Astrocyte (in vitro differentiated cells and primary cell): ENCODE data around the gene HEG1. TPM values are rescaled to one million over a fixed set of nuclear protein-coding genes. Genes with fewer than 3 reads are reported as not detected.

Experiments used
- DNase-seq: peaks from one replicate; pipeline ENCODE4 v3.0.0-alpha.2; 2010; ENCODE audit warnings: low read depth
- FAIRE-seq: peaks from 2 replicates; lab custom pipeline; 2011; peaks lifted over from hg19 to GRCh38; lab: Jason Lieb, UNC
- H2AFZ ChIP-seq: 2 replicates; pipeline ENCODE4 v1.6.0; 2012; ENCODE audit warnings: low read depth, low read length, inconsistent platforms
- H3K27ac ChIP-seq: 2 replicates; pipeline ENCODE4 v1.5.1; 2011; ENCODE audit warnings: low read depth, low read length, inconsistent platforms
- H3K27me3 ChIP-seq: 2 replicates; pipeline ENCODE4 v1.6.0; 2011; ENCODE audit warnings: low read length, inconsistent platforms; ENCODE audit not compliant: insufficient read depth
- H3K36me3 ChIP-seq: 2 replicates; pipeline ENCODE4 v1.5.1; 2011; ENCODE audit warnings: low read length, inconsistent platforms; ENCODE audit not compliant: insufficient read depth
- H3K4me1 ChIP-seq: 2 replicates; pipeline ENCODE4 v1.5.1; 2011; ENCODE audit warnings: low read length, inconsistent platforms; ENCODE audit not compliant: insufficient read depth
- H3K4me2 ChIP-seq: 2 replicates; pipeline ENCODE4 v1.6.0; 2012; ENCODE audit warnings: low read length, inconsistent platforms
- H3K4me3 ChIP-seq: 2 replicates; pipeline ENCODE4 v1.5.1; 2011; ENCODE audit warnings: low read depth, mild to moderate bottlenecking, low read length, inconsistent platforms; ENCODE audit not compliant: insufficient read depth
- H3K79me2 ChIP-seq: 2 replicates; pipeline ENCODE4 v1.6.0; 2012; ENCODE audit warnings: mild to moderate bottlenecking, low read length, inconsistent platforms; ENCODE audit not compliant: insufficient read depth
- H3K9ac ChIP-seq: 2 replicates; pipeline ENCODE4 v1.6.0; 2012; ENCODE audit warnings: mild to moderate bottlenecking, low read length, inconsistent platforms
- H3K9me3 ChIP-seq: 2 replicates; pipeline ENCODE4 v1.5.1; 2012; ENCODE audit warnings: low read depth, mild to moderate bottlenecking, low read length, inconsistent platforms; ENCODE audit not compliant: insufficient read depth
- H4K20me1 ChIP-seq: 2 replicates; pipeline ENCODE4 v1.6.0; 2012; ENCODE audit warnings: low read length, inconsistent platforms; ENCODE audit not compliant: insufficient read depth
- H3K27ac Mint-ChIP-seq: one replicate; pipeline ENCODE4 v1.8.0; 2021; ENCODE audit warnings: mild to moderate bottlenecking, mixed read lengths; ENCODE audit not compliant: unreplicated experiment
- H3K27me3 Mint-ChIP-seq: one replicate; pipeline ENCODE4 v1.8.0; 2021; ENCODE audit warnings: low read depth, mixed read lengths; ENCODE audit not compliant: unreplicated experiment
- H3K36me3 Mint-ChIP-seq: one replicate; pipeline ENCODE4 v1.8.0; 2021; ENCODE audit warnings: low read depth, mixed read lengths; ENCODE audit not compliant: unreplicated experiment
- H3K4me1 Mint-ChIP-seq: one replicate; pipeline ENCODE4 v1.8.0; 2021; ENCODE audit warnings: low read depth, mixed read lengths; ENCODE audit not compliant: unreplicated experiment
- H3K4me3 Mint-ChIP-seq: one replicate; pipeline ENCODE4 v1.8.0; 2021; ENCODE audit warnings: mild to moderate bottlenecking, moderate library complexity, mixed read lengths; ENCODE audit not compliant: unreplicated experiment
- H3K9me3 Mint-ChIP-seq: one replicate; pipeline ENCODE4 v1.8.0; 2021; ENCODE audit warnings: mild to moderate bottlenecking, mixed read lengths; ENCODE audit not compliant: unreplicated experiment
- CTCF ChIP-seq: IDR thresholded peaks from 2 replicates; pipeline ENCODE4 v1.5.1; 2011; ENCODE audit warnings: low read depth, mild to moderate bottlenecking, inconsistent platforms, low read length, moderate library complexity; ENCODE audit not compliant: insufficient read depth
- EZH2 ChIP-seq: IDR thresholded peaks from 2 replicates; pipeline ENCODE4 v1.6.1; 2012; ENCODE audit warnings: mild to moderate bottlenecking, low read length, inconsistent platforms; ENCODE audit not compliant: insufficient read depth
- total RNA-seq: library from RNA; stranded (reverse); gene quantifications from 2 replicates; pipeline ENCODE4 v1.2.1, GENCODE V29; 2021

The HEG1 gene
- total RNA-seq, 1 donor from 2014 or later: 65.7 TPM

DNA sequence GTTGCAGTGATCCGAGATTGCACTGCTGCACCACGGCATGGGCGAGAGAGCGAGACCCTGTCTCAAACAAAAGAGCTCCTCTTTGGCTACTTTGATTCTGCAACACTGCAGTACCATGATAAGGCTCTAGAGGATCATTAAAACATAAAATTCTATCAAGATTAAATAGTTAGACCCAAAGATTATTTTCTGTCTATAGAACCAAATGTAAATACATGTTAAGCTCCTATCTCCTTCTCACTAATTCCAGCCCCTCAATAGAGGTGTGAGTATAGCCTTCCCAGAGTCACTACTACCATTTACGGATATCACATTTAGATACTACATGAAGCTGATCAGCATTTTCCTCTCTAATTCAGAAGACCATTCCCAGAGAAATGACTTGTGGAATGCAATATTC lies 116.9 kb downstream of the HEG1 start:
- H3K4me3 ChIP-seq: no peak overlapping the region
- H3K27me3 ChIP-seq: no peaks in the 10 kb centered on the region
- no peaks in the 10 kb centered on the region for H4K20me1 ChIP-seq
- Mint-ChIP-seq H3K27ac (no peak overlapping the region), H3K4me1 (no peaks in the 10 kb centered on the region), H3K36me3 (no peaks in the 10 kb centered on the region), H3K9me3 (peaks cover 2% of the 10 kb centered on the region), H3K4me3 (no peak overlapping the region), H3K27me3 (peaks cover 2% of the 10 kb centered on the region)
- no peak overlapping the region for H3K4me2 ChIP-seq
- H2AFZ ChIP-seq: no peak overlapping the region
- no peak for DNase-seq
- TF ChIP-seq EZH2: no peak
- TF ChIP-seq CTCF: no peak
- H3K9ac ChIP-seq: no peak overlapping the region
- no peak for FAIRE-seq
- no peaks in the 10 kb centered on the region for H3K36me3 ChIP-seq
- H3K27ac ChIP-seq: no peak overlapping the region
- H3K79me2 ChIP-seq: no peaks in the 10 kb centered on the region
- no peaks in the 10 kb centered on the region for H3K4me1 ChIP-seq
- H3K9me3 ChIP-seq: no peaks in the 10 kb centered on the region

GRCh38 chr3:124937049-124937448 lies 118.7 kb downstream of the HEG1 start:
- H3K4me3 Mint-ChIP-seq: no peak overlapping the region

More at GRCh38 chr3:124937049-124937448, 118.7 kb downstream of the HEG1 start:
- no peak for TF ChIP-seq EZH2
- no peak for TF ChIP-seq CTCF
- no peak for DNase-seq
- no peaks in the 10 kb centered on the region for H4K20me1 ChIP-seq
- H3K4me2 ChIP-seq: no peak overlapping the region
- no peaks in the 10 kb centered on the region for H3K36me3 ChIP-seq
- no peak overlapping the region for H3K4me3 ChIP-seq
- Mint-ChIP-seq H3K27me3 (peaks cover 9% of the 10 kb centered on the region), H3K4me1 (no peaks in the 10 kb centered on the region), H3K36me3 (no peaks in the 10 kb centered on the region), H3K27ac (no peak overlapping the region), H3K9me3 (peaks cover 2% of the 10 kb centered on the region)
- no peaks in the 10 kb centered on the region for H3K4me1 ChIP-seq
- H3K9me3 ChIP-seq: no peaks in the 10 kb centered on the region
- no peak overlapping the region for H3K27ac ChIP-seq
- H3K9ac ChIP-seq: no peak overlapping the region
- H3K79me2 ChIP-seq: no peaks in the 10 kb centered on the region
- no peak for FAIRE-seq
- H2AFZ ChIP-seq: no peak overlapping the region
- no peaks in the 10 kb centered on the region for H3K27me3 ChIP-seq
